Caco-2 (cell line): Measurements from ENCODE around the gene EDN2. TPM values are rescaled to one million over a fixed set of nuclear protein-coding genes. Genes with fewer than 3 reads are reported as not detected.

Experiments
- BruUV-seq: library from RNA; stranded (reverse); fragments of 400-500 nt; replicated peaks from 2 replicates; lab custom pipeline; 2021; lab: Mats Ljungman, UMichigan
- CTCF ChIA-PET: fragments of 300-600 bp; sonication (Branson Sonifier 250); formaldehyde crosslinking; loops from one replicate; lab custom pipeline; 2022; ENCODE audit warnings: antibody characterized with exemption; lab: Charles Lee
- POLR2A ChIA-PET: fragments of 300-600 bp; sonication (Branson Sonifier 250); formaldehyde crosslinking; loops from one replicate; lab custom pipeline; 2022; ENCODE audit warnings: antibody characterized with exemption; lab: Charles Lee
- DNase-seq, 2 experiments: peaks; one replicate each; pipeline versions ENCODE4 v3.0.0 to v3.0.0-alpha.2; 2020 to 2022
- H3K27me3 ChIP-seq: replicated peaks from 2 replicates; pipeline ENCODE4 v1.6.0; 2011; ENCODE audit warnings: low read length; ENCODE audit not compliant: control insufficient read depth, insufficient read depth
- H3K36me3 ChIP-seq: 2 replicates; pipeline ENCODE4 v1.5.1; 2011; ENCODE audit warnings: low read length; ENCODE audit not compliant: control insufficient read depth, insufficient read depth
- H3K4me1 ChIP-seq: fragments of 250-450 bp; sonication (Bioruptor Pico); 2 replicates; pipeline ENCODE4 v1.5.1; 2020; ENCODE audit warnings: mild to moderate bottlenecking
- H3K4me3 ChIP-seq: 2 replicates; pipeline ENCODE4 v1.5.1; 2011; ENCODE audit warnings: low read depth, mild to moderate bottlenecking, control low read depth, low read length
- H3K9me3 ChIP-seq: fragments of 250-450 bp; sonication (Bioruptor Pico); 2 replicates; pipeline ENCODE4 v1.5.1; 2020; ENCODE audit warnings: mild to moderate bottlenecking, moderate library complexity
- H3K27ac Mint-ChIP-seq: one replicate; pipeline ENCODE4 v1.8.0; 2022; ENCODE audit warnings: mixed read lengths; ENCODE audit not compliant: unreplicated experiment
- H3K27me3 Mint-ChIP-seq: one replicate; pipeline ENCODE4 v1.8.0; 2022; ENCODE audit warnings: mixed read lengths; ENCODE audit not compliant: insufficient read depth, unreplicated experiment
- H3K36me3 Mint-ChIP-seq: one replicate; pipeline ENCODE4 v1.8.0; 2022; ENCODE audit warnings: mild to moderate bottlenecking, mixed read lengths; ENCODE audit not compliant: insufficient read depth, unreplicated experiment
- H3K4me1 Mint-ChIP-seq: one replicate; pipeline ENCODE4 v1.8.0; 2022; ENCODE audit warnings: low read depth, mixed read lengths; ENCODE audit not compliant: unreplicated experiment
- H3K4me3 Mint-ChIP-seq: one replicate; pipeline ENCODE4 v1.8.0; 2022; ENCODE audit warnings: mild to moderate bottlenecking, moderate library complexity, mixed read lengths; ENCODE audit not compliant: unreplicated experiment
- H3K9me3 Mint-ChIP-seq: one replicate; pipeline ENCODE4 v1.8.0; 2022; ENCODE audit warnings: mixed read lengths; ENCODE audit not compliant: unreplicated experiment
- intact Hi-C: fragments of 100-400 bp; cut with micrococcal nuclease; formaldehyde crosslinking; loops from one replicate; pipeline ENCODE4 v1.10.0; 2022; ENCODE audit not compliant: unreplicated experiment
- total RNA-seq: library from RNA; stranded (reverse); gene quantifications from 2 replicates; pipeline ENCODE4 v1.2.3, GENCODE V29; 2022
- TF ChIP-seq, protein P1 (sequence below), 2 experiments: fragments of 200-600 bp in 1 of 2; IDR thresholded peaks; 1 replicate in 1 of 2; 2 replicates in 1 of 2; pipeline versions ENCODE4 v1.5.1 to v1.8.0; 2011 to 2022; ENCODE audit warnings: antibody characterized with exemption in 1 of 2, control low read depth in 1 of 2, inconsistent platforms in 1 of 2, low read depth in 1 of 2, low read length in 1 of 2, mild to moderate bottlenecking in 1 of 2, moderate library complexity in 1 of 2; ENCODE audit not compliant: insufficient read depth in 1 of 2, severe bottlenecking in 1 of 2, unreplicated experiment in 1 of 2

The EDN2 gene
- total RNA-seq, 1 experiment from 2014 or later: not detected

DNA sequence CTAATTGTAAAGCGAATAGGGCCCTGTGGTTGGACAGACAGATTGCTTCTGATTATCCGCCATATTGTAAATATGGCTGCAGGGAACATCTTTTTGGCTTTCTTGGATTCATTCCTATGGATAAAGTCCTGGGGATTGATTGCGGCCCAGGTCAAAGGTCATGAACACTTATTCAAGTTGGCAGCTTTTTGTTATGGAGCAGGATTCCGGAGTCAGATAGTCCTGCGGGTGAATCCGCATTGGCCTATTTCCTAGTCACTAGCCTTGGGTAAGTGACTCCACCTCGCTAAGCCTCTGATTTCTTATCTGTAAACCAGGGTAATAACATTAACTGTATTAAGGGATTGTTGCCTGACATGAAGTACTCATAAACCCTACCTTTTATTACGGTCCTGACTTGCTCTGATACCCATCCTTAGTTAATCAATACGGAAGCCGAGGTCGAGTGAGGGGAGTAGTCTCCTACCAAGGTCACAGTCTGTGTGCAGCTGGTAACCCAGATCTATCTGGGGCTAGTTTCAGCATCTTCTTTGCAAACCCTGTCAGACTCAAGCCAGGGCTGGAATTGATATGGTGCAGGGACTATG is 31.7 kb downstream of the EDN2 start:
- H3K4me1 ChIP-seq: peaks cover 6% of the 10 kb centered on the region; the same call in 1 of the 2 replicates
- no peaks in the 10 kb centered on the region for H3K27me3 ChIP-seq
- no peak for DNase-seq
- H3K4me3 ChIP-seq: no peak overlapping the region
- H3K36me3 Mint-ChIP-seq: peaks cover 6% of the 10 kb centered on the region
- peaks cover 25% of the 10 kb centered on the region for H3K4me1 Mint-ChIP-seq
- H3K9me3 ChIP-seq: no peaks in the 10 kb centered on the region
- ChIA-PET POLR2A (no interaction called here), CTCF (no interaction called here)
- no peaks in the 10 kb centered on the region for H3K9me3 Mint-ChIP-seq
- BruUV-seq: no TSS peak
- intact Hi-C loops: no loop called here
- H3K36me3 ChIP-seq: no peaks in the 10 kb centered on the region
- H3K4me3 Mint-ChIP-seq: no peak overlapping the region
- H3K27ac Mint-ChIP-seq: no peak overlapping the region
- TF ChIP-seq, protein P1, sequence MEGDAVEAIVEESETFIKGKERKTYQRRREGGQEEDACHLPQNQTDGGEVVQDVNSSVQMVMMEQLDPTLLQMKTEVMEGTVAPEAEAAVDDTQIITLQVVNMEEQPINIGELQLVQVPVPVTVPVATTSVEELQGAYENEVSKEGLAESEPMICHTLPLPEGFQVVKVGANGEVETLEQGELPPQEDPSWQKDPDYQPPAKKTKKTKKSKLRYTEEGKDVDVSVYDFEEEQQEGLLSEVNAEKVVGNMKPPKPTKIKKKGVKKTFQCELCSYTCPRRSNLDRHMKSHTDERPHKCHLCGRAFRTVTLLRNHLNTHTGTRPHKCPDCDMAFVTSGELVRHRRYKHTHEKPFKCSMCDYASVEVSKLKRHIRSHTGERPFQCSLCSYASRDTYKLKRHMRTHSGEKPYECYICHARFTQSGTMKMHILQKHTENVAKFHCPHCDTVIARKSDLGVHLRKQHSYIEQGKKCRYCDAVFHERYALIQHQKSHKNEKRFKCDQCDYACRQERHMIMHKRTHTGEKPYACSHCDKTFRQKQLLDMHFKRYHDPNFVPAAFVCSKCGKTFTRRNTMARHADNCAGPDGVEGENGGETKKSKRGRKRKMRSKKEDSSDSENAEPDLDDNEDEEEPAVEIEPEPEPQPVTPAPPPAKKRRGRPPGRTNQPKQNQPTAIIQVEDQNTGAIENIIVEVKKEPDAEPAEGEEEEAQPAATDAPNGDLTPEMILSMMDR (IDR thresholded peaks at IDR 0.05; ENCODE audit: insufficient read depth in 1 of 2, low read depth in 1 of 2, low read length in 1 of 2, severe bottlenecking in 1 of 2, unreplicated experiment in 1 of 2): no peak
- H3K27me3 Mint-ChIP-seq: no peaks in the 10 kb centered on the region

DNA sequence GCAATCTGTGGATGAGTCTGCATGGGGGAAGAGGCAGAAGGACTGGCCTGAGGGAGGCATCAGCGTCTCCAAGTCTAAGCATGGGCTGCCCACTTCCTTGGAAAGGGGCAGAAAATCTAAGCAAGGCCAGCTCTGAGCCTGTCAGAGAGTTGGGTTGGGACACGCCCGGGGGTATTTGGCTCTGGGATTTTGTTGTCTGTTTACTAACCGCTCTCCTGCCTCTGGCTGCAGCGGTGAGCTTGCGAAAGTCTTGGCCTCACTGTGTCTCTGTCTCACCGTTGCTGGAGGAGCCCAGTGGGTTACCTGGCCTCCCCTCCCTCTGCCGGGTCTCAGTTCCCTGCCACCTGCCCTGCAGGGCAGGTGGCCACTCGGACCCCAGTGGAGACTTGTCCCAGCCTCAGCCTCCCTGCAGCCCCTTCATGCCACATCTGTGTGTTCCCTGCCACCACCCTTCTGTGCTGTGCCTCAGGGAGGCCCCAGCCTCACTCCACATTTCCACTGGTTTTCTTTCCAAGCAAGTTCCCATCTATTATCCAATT is 33.7 kb downstream of the EDN2 start:
- TF ChIP-seq, protein P1 (IDR thresholded peaks at IDR 0.05; ENCODE audit: insufficient read depth in 1 of 2, low read depth in 1 of 2, low read length in 1 of 2, severe bottlenecking in 1 of 2, unreplicated experiment in 1 of 2): no peak

DNA sequence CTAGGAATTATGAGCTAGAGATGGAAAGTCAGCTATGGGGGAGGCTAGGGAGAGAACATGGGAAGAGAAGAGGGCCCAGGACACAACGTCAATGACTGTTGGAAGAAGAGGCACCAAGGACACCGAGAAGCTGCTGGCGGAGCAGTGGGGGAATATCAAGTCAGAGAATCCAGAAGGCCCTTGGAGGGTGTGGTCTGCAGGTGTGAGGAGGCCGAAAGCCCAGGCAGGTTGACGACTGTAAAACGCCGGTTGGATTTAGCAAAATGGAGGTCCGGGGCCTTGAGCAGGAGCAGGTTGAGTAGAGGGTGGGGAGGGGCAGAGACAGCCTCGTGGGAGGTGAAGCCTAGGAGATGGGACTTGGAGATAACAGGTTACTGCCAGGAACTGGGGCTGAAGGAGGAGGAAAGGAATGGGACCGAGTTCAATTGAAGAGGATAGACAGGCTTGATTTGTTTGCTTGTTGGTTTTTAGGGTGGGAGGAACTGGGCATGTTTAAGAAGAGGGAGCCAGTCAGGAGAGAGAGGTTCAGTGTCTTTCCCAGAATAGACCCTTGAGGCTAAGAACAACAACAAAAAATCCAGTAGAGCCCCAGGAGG is 35.1 kb downstream of the EDN2 start:
- no TSS peak for BruUV-seq
- Histone ChIP-seq H3K4me3 (no peak overlapping the region), H3K36me3 (no peaks in the 10 kb centered on the region), H3K27me3 (no peaks in the 10 kb centered on the region), H3K4me1 (peaks cover 6% of the 10 kb centered on the region; the same call in 1 of the 2 replicates), H3K9me3 (no peaks in the 10 kb centered on the region)
- peaks cover 6% of the 10 kb centered on the region for H3K36me3 Mint-ChIP-seq
- H3K4me3 Mint-ChIP-seq: no peak overlapping the region
- intact Hi-C loops: no loop called here
- no peaks in the 10 kb centered on the region for H3K9me3 Mint-ChIP-seq
- H3K27ac Mint-ChIP-seq: peak overlapping the region; percentile 42
- POLR2A ChIA-PET: no interaction called here
- TF ChIP-seq, protein P1 (IDR thresholded peaks at IDR 0.05; ENCODE audit: insufficient read depth in 1 of 2, low read depth in 1 of 2, low read length in 1 of 2, severe bottlenecking in 1 of 2, unreplicated experiment in 1 of 2): no peak
- CTCF ChIA-PET: no interaction called here
- DNase-seq: no peak
- peaks cover 25% of the 10 kb centered on the region for H3K4me1 Mint-ChIP-seq
- H3K27me3 Mint-ChIP-seq: no peaks in the 10 kb centered on the region

More for the DNA sequence above, 33.7 kb downstream of the EDN2 start:
- Mint-ChIP-seq H3K4me3 (no peak overlapping the region), H3K4me1 (peaks cover 25% of the 10 kb centered on the region), H3K36me3 (peaks cover 6% of the 10 kb centered on the region), H3K9me3 (no peaks in the 10 kb centered on the region), H3K27me3 (no peaks in the 10 kb centered on the region), H3K27ac (no peak overlapping the region)
- Histone ChIP-seq H3K27me3 (no peaks in the 10 kb centered on the region), H3K9me3 (no peaks in the 10 kb centered on the region), H3K36me3 (no peaks in the 10 kb centered on the region), H3K4me1 (peaks cover 6% of the 10 kb centered on the region; the same call in 1 of the 2 replicates), H3K4me3 (no peak overlapping the region)
- no peak for DNase-seq
- POLR2A ChIA-PET: no interaction called here
- CTCF ChIA-PET: no interaction called here
- no TSS peak for BruUV-seq
- intact Hi-C loops: no loop called here
